Measurements from ENCODE around the gene SSH2.

DNA sequence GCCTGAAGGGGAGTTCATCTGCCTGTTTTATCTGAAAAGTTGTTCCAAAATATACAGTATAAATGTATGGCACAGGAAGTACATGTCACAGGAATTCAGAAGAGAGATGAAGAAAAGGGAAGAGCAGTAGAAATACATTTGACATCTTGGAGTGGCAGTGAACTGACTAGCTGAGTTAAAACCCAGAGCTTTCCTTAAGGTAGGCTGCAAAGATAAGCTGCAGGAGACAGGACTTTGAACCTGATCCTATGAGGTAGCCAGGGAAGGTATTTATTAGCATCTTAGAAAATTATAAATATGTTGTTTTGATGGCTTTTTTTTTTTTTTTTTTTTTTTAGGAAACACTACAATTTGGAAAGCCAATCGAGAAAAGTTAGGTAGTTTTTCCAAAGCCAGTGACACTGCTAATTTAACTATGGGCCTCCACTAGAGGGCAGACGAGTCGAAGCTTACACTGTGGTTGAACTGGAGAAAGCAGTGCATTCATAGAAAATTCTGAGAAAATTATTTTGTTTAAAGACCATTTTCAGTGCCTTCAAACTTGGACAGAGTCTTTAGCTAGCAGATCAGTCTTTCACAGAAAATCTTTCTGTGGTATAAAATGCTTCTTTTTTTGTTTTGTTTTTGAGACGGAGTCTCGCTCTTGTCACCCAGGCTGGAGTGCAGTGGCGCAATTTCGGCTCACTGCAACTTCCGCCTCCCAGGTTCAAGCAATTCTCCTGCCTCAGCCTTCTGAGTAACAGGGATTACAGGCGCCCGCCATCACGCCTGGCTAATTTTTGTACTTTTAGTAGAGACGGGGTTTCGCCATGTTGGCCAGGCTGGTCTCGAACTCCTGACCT lies 122.3 kb downstream of the SSH2 start:
- TF ChIP-seq PATZ1 (CRISPR knock-in tag; IDR thresholded peaks at IDR 0.05; ENCODE audit: borderline replicate concordance) (no peak), ZNF70 (CRISPR knock-in tag; IDR thresholded peaks at IDR 0.05) (no peak), RARB (CRISPR knock-in tag; IDR thresholded peaks at IDR 0.05) (no peak), BACH2 (CRISPR knock-in tag; IDR thresholded peaks at IDR 0.05; ENCODE audit: borderline replicate concordance) (no peak)
